ENCODE results near the gene HEATR5A. TPM values are rescaled to one million over a fixed set of nuclear protein-coding genes. Genes with fewer than 3 reads are reported as not detected.

The HEATR5A gene
- total and polyA plus RNA-seq, 10 of the 15 experiments (the other 5 are each of a cell fraction or from before 2014, with no cell fraction given), result 5.1 to 37.1 (median 13.8) TPM

DNA sequence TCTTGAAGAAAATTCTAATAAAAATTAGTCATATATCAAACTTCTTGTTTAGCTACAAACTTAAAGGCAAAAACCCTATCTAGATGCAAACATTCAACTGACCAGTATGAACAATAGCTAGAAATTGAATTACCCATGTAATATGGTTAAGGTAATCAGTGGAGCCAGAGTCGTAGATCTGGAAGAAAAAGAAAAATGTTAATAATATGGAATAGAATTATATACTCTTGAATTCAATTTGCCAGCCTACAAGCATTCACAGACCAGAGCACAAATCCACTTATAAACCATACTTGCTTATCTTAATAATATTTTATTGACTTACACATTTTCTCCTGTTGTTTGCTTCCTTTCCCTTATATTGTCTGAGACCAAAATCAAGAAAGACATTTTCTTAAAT, 7.7 kb upstream of the HEATR5A start:
- no peaks in the 10 kb centered on the region; the same call in 2 of the 3 replicates for H3K9me3 ChIP-seq (replicated peaks; ENCODE audit: control insufficient read depth, insufficient read depth, low read length)
- CTCF ChIA-PET, result interaction anchor here (1.2 kb wide), 1 partner anchor 21 kb away, joined by 4 read pairs; no protein-coding TSS in a partner anchor
- WGBS (ENCODE audit: insufficient coverage, insufficient replicate concordance, low lambda C conversion rate, missing lambda C conversion rate), result 100% methylated on average over 1 of the region's 1 CpG
- H2AFZ ChIP-seq (ENCODE audit: control insufficient read depth, low read depth, low read length), result no peak overlapping the region
- ATAC-seq, result no peak
- H3K4me1 ChIP-seq (ENCODE audit: control insufficient read depth, insufficient read depth, low read length), result no peaks in the 10 kb centered on the region
- no peak overlapping the region for H3K4me2 ChIP-seq (ENCODE audit: control insufficient read depth, insufficient read depth)
- SMC1A ChIA-PET (ENCODE audit: uncharacterized antibody, unreplicated experiment), result interaction anchor here (1.0 to 1.3 kb wide), 3 partner anchors 24 to 30 kb away, joined by 3 to 4 read pairs (median 3); partner anchors contain the start of gene DTD2
- H3K4me3 ChIP-seq, result no peak overlapping the region
- in situ Hi-C loops (cut with MboI), result no loop called here
- POLR2A ChIA-PET, result interaction anchor here (0.6 kb wide), 1 partner anchor 978 kb away, joined by 4 read pairs; no protein-coding TSS in a partner anchor
- no peak for DNase-seq (ENCODE audit: low read depth, low spot score)
- H4K20me1 ChIP-seq (ENCODE audit: control insufficient read depth, insufficient read depth), result no peaks in the 10 kb centered on the region
- RAD21 ChIA-PET (ENCODE audit: unreplicated experiment), result no interaction called here
- H3K9ac ChIP-seq (ENCODE audit: control insufficient read depth, insufficient read depth, low read length), result no peak overlapping the region
- H3K27ac ChIP-seq (ENCODE audit: control insufficient read depth, insufficient read depth), result no peak overlapping the region
- intact Hi-C loops (cut with micrococcal nuclease; ENCODE audit: unreplicated experiment), result no loop called here
- FAIRE-seq, result no peak
- TF ChIP-seq CHD2 (IDR thresholded peaks at IDR 0.05; ENCODE audit: borderline replicate concordance, low read depth, low read length) (no peak), ZBED1 (IDR thresholded peaks at IDR 0.05; ENCODE audit: borderline replicate concordance) (no peak), SIN3A (IDR thresholded peaks at IDR 0.05; ENCODE audit: low read depth, low read length) (no peak)
- H3K27me3 ChIP-seq (replicated peaks in 1 of 2; ENCODE audit: control insufficient read depth in 2 of 2, insufficient read depth in 2 of 2, low read length in 1 of 2), result no peaks in the 10 kb centered on the region
- no peaks in the 10 kb centered on the region for H3K36me3 ChIP-seq (ENCODE audit: control insufficient read depth in 2 of 2, insufficient read depth in 2 of 2, low read length in 1 of 2)
- no peaks in the 10 kb centered on the region for H3K79me2 ChIP-seq (ENCODE audit: control insufficient read depth, insufficient read depth, low read length)
- no TSS peak for BruUV-seq (replicated peaks)

- ChIA-PET RAD21 (ENCODE audit: unreplicated experiment) (no interaction called here), CTCF (interaction anchor here (1.0 to 1.2 kb wide), 2 partner anchors 23 to 25 kb away, joined by 3 to 4 read pairs; no protein-coding TSS in a partner anchor), POLR2A (no interaction called here), SMC1A (ENCODE audit: uncharacterized antibody, unreplicated experiment) (interaction anchor here (0.8 to 1.3 kb wide), 2 partner anchors 8 to 26 kb away, joined by 3 read pairs; no protein-coding TSS in a partner anchor)
- Histone ChIP-seq H4K20me1 (ENCODE audit: control insufficient read depth, insufficient read depth) (no peaks in the 10 kb centered on the region), H2AFZ (ENCODE audit: control insufficient read depth, low read depth, low read length) (no peak overlapping the region), H3K4me2 (ENCODE audit: control insufficient read depth, insufficient read depth) (no peak overlapping the region), H3K4me3 (no peak overlapping the region), H3K4me1 (ENCODE audit: control insufficient read depth, insufficient read depth, low read length) (no peaks in the 10 kb centered on the region), H3K27ac (ENCODE audit: control insufficient read depth, insufficient read depth) (no peak overlapping the region), H3K36me3 (ENCODE audit: control insufficient read depth in 2 of 2, insufficient read depth in 2 of 2, low read length in 1 of 2) (no peaks in the 10 kb centered on the region), H3K9ac (ENCODE audit: control insufficient read depth, insufficient read depth, low read length) (no peak overlapping the region), H3K27me3 (replicated peaks in 1 of 2; ENCODE audit: control insufficient read depth in 2 of 2, insufficient read depth in 2 of 2, low read length in 1 of 2) (no peaks in the 10 kb centered on the region), H3K79me2 (ENCODE audit: control insufficient read depth, insufficient read depth, low read length) (no peaks in the 10 kb centered on the region), H3K9me3 (replicated peaks; ENCODE audit: control insufficient read depth, insufficient read depth, low read length) (no peaks in the 10 kb centered on the region; the same call in 2 of the 3 replicates)
- WGBS (ENCODE audit: insufficient coverage, insufficient replicate concordance, low lambda C conversion rate, missing lambda C conversion rate), result 92% methylated on average over 2 of the region's 2 CpGs
- in situ Hi-C loops (cut with MboI), result no loop called here
- DNase-seq (ENCODE audit: low read depth, low spot score) (no peak), FAIRE-seq (no peak), ATAC-seq (no peak)
- no TSS peak for BruUV-seq (replicated peaks)
- TF ChIP-seq ZSCAN29 (IDR thresholded peaks at IDR 0.05) (no peak), PML (IDR thresholded peaks at IDR 0.05; ENCODE audit: low read length) (no peak), TAF1 (IDR thresholded peaks at IDR 0.05; ENCODE audit: borderline replicate concordance, low read depth, low read length) (no peak), E2F4 (IDR thresholded peaks at IDR 0.05; ENCODE audit: low read depth, low read length) (no peak), BHLHE40 (IDR thresholded peaks at IDR 0.05; ENCODE audit: borderline replicate concordance in 1 of 2, low read depth in 2 of 2, low read length in 1 of 2) (no peak), IRF5 (IDR thresholded peaks at IDR 0.05; ENCODE audit: borderline replicate concordance) (no peak), POLR2A (IDR thresholded peaks at IDR 0.05; ENCODE audit: low read depth, low read length) (no peak), SIN3A (IDR thresholded peaks at IDR 0.05; ENCODE audit: low read depth, low read length) (no peak)
- intact Hi-C loops (cut with micrococcal nuclease; ENCODE audit: unreplicated experiment), result no loop called here
These were observed 6.3 kb upstream of the HEATR5A start for GRCh38 chr14:31426663-31427062.
